Measurements from ENCODE around the gene SKIDA1. TPM values are rescaled to one million over a fixed set of nuclear protein-coding genes. Genes with fewer than 3 reads are reported as not detected.
A peak's percentile ranks its signal among the peaks of the same experiment; 100 is the strongest.

Gene SKIDA1
- total and polyA plus RNA-seq, 2 experiments from 2014 or later, result 1.5 to 3.5 TPM

- H2AFZ ChIP-seq, result no peak overlapping the region
- peak overlapping the region; percentile 96 for H3K27ac Mint-ChIP-seq
- peaks cover 42% of the 10 kb centered on the region for H3K4me1 Mint-ChIP-seq
Observed at GRCh38 chr10:21528236-21529031, 3.0 kb upstream of the SKIDA1 start.

GRCh38 chr10:21527598-21528235 lies 2.2 kb upstream of the SKIDA1 start:
- H3K36me3 Mint-ChIP-seq (ENCODE audit: low read depth), result no peaks in the 10 kb centered on the region; the same call in 2 of the 3 replicates
- DNase-seq (ENCODE audit: low spot score), result no peak
- peak overlapping the region; percentile 89 for H3K4me2 ChIP-seq
- H3K36me3 ChIP-seq (ENCODE audit: insufficient read depth), result no peaks in the 10 kb centered on the region
- no peaks in the 10 kb centered on the region for H4K20me1 ChIP-seq (replicated peaks; ENCODE audit: insufficient read depth)
- H3K9me2 ChIP-seq (ENCODE audit: insufficient read depth), result no peaks in the 10 kb centered on the region
- H3K9me3 Mint-ChIP-seq, result no peaks in the 10 kb centered on the region; the same call in 2 of the 3 replicates
- H3K4me1 Mint-ChIP-seq, result peaks cover 42% of the 10 kb centered on the region
- H3K79me2 ChIP-seq (replicated peaks; ENCODE audit: insufficient read depth), result peaks cover 3% of the 10 kb centered on the region; the same call in 1 of the 2 replicates
- H3K4me3 ChIP-seq, result peak overlapping the region; percentile 60
- H2AFZ ChIP-seq, result no peak overlapping the region
- H3K4me1 ChIP-seq (ENCODE audit: insufficient read depth), result peaks cover 54% of the 10 kb centered on the region
- peak overlapping the region; percentile 86 for H3K27ac ChIP-seq (ENCODE audit: low read depth)
- H3K4me3 Mint-ChIP-seq, result peak overlapping the region; percentile 83
- peak overlapping the region; percentile 97 for H3K27ac Mint-ChIP-seq
- no peak for ATAC-seq
- H3F3A ChIP-seq (replicated peaks; ENCODE audit: low read depth), result peaks cover 8% of the 10 kb centered on the region; the same call in 1 of the 2 replicates
- peaks cover 17% of the 10 kb centered on the region for H3K27me3 Mint-ChIP-seq (ENCODE audit: insufficient read depth, low read depth, poor library complexity)
- H3K27me3 ChIP-seq (ENCODE audit: insufficient read depth), result no peaks in the 10 kb centered on the region
- no peak for TF ChIP-seq STAT1 (IDR thresholded peaks at IDR 0.05; ENCODE audit: unreplicated experiment)
- no peak for TF ChIP-seq EZH2 (IDR thresholded peaks at IDR 0.05; ENCODE audit: low read depth, unreplicated experiment)
- no peak for TF ChIP-seq JUNB (IDR thresholded peaks at IDR 0.05; ENCODE audit: unreplicated experiment)
- TF ChIP-seq CREB1 (CRISPR knock-in tag; IDR thresholded peaks at IDR 0.05; ENCODE audit: low read depth), result no peak
- TF ChIP-seq EZH2phosphoT487 (IDR thresholded peaks at IDR 0.05; ENCODE audit: unreplicated experiment), result no peak
- TF ChIP-seq CTCF (conservative IDR thresholded peaks at IDR 0.05; ENCODE audit: low read depth in 2 of 2), result no peak
- TF ChIP-seq POLR2AphosphoS5 (IDR thresholded peaks at IDR 0.05; ENCODE audit: low read depth), result no peak
- no peak for TF ChIP-seq ETS1 (IDR thresholded peaks at IDR 0.05)
- TF ChIP-seq NANOG (IDR thresholded peaks at IDR 0.05; ENCODE audit: borderline replicate concordance), result no peak
- TF ChIP-seq ZNF331 (CRISPR knock-in tag; IDR thresholded peaks at IDR 0.05; ENCODE audit: low read depth), result no peak
- no peak for TF ChIP-seq ZNF114 (CRISPR knock-in tag; IDR thresholded peaks at IDR 0.05)
- no peak for TF ChIP-seq REST (IDR thresholded peaks at IDR 0.05; ENCODE audit: unreplicated experiment)

More at GRCh38 chr10:21528236-21529031, 3.0 kb upstream of the SKIDA1 start:
- H3K4me3 Mint-ChIP-seq, result peak overlapping the region; percentile 83
- Histone ChIP-seq H3K79me2 (replicated peaks; ENCODE audit: insufficient read depth) (peaks cover 3% of the 10 kb centered on the region; the same call in 1 of the 2 replicates), H3K4me1 (ENCODE audit: insufficient read depth) (peaks cover 54% of the 10 kb centered on the region), H3F3A (replicated peaks; ENCODE audit: low read depth) (peaks cover 8% of the 10 kb centered on the region; the same call in 1 of the 2 replicates), H4K20me1 (replicated peaks; ENCODE audit: insufficient read depth) (no peaks in the 10 kb centered on the region), H3K27me3 (ENCODE audit: insufficient read depth) (no peaks in the 10 kb centered on the region), H3K36me3 (ENCODE audit: insufficient read depth) (no peaks in the 10 kb centered on the region), H3K27ac (ENCODE audit: low read depth) (peak overlapping the region; percentile 86), H3K4me2 (peak overlapping the region; percentile 89), H3K9me2 (ENCODE audit: insufficient read depth) (no peaks in the 10 kb centered on the region), H3K4me3 (peak overlapping the region; percentile 60)
- no peaks in the 10 kb centered on the region; the same call in 2 of the 3 replicates for H3K36me3 Mint-ChIP-seq (ENCODE audit: low read depth)
- peaks cover 18% of the 10 kb centered on the region for H3K27me3 Mint-ChIP-seq (ENCODE audit: insufficient read depth, low read depth, poor library complexity)
- DNase-seq (ENCODE audit: low spot score), result no peak
- TF ChIP-seq CREB1 (CRISPR knock-in tag; IDR thresholded peaks at IDR 0.05; ENCODE audit: low read depth) (peak; percentile 53; the same call in 1 of the 2 replicates), NANOG (IDR thresholded peaks at IDR 0.05; ENCODE audit: borderline replicate concordance) (peak; percentile 92), POLR2AphosphoS5 (IDR thresholded peaks at IDR 0.05; ENCODE audit: low read depth) (no peak)
- ATAC-seq, result no peak
- H3K9me3 Mint-ChIP-seq, result no peaks in the 10 kb centered on the region; the same call in 2 of the 3 replicates
